GM13977 (cell line): Measurements from ENCODE around the gene MTARC2.

ENCODE experiments used
- DNase-seq: peaks from one replicate; pipeline ENCODE4 v3.0.0; 2012; ENCODE audit warnings: low spot score
- in situ Hi-C: fragments of 300-500 bp; cut with MboI; formaldehyde crosslinking; loops from one replicate; pipeline ENCODE4 v1.12.0; 2022; ENCODE audit warnings: low sequenced_read_pairs, low pct_unique_long_range_greater_than_20kb, mixed read lengths, inconsistent platforms; ENCODE audit not compliant: unreplicated experiment
- TF ChIP-seq, protein P1 (sequence below): IDR thresholded peaks from 2 replicates; pipeline ENCODE4 v1.5.1; 2012; ENCODE audit warnings: mild to moderate bottlenecking, control low read depth; ENCODE audit not compliant: insufficient read depth; ENCODE audit errors: extremely low read depth, missing control alignments

MTARC2 gene

DNA sequence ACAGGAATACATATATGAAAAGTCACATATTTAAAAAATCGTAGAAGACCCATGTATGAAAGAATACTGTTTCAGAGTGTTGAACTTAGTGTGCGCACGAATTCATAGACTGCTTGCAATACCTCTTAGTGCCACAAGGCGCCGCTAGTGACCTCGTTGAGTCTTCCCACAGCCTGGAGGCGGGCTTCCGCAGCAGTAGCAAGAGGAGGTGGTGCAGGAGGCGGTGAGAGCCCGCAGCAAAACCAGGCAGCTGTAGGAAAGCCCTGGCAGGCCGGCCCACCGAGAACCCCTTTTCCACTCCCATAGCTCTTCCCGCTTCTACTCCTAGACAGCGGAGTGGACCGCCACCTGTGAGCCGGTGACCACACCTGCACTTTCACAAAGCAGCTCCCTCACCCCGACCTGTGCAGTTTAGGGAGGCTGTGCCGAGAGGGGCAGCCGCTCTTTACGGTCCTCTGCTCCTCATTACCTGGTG is 62.1 kb downstream of the MTARC2 start:
- in situ Hi-C loops: no loop called here
- peak; percentile 77 for DNase-seq
- TF ChIP-seq, protein P1, sequence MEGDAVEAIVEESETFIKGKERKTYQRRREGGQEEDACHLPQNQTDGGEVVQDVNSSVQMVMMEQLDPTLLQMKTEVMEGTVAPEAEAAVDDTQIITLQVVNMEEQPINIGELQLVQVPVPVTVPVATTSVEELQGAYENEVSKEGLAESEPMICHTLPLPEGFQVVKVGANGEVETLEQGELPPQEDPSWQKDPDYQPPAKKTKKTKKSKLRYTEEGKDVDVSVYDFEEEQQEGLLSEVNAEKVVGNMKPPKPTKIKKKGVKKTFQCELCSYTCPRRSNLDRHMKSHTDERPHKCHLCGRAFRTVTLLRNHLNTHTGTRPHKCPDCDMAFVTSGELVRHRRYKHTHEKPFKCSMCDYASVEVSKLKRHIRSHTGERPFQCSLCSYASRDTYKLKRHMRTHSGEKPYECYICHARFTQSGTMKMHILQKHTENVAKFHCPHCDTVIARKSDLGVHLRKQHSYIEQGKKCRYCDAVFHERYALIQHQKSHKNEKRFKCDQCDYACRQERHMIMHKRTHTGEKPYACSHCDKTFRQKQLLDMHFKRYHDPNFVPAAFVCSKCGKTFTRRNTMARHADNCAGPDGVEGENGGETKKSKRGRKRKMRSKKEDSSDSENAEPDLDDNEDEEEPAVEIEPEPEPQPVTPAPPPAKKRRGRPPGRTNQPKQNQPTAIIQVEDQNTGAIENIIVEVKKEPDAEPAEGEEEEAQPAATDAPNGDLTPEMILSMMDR: peak; percentile 95

DNA sequence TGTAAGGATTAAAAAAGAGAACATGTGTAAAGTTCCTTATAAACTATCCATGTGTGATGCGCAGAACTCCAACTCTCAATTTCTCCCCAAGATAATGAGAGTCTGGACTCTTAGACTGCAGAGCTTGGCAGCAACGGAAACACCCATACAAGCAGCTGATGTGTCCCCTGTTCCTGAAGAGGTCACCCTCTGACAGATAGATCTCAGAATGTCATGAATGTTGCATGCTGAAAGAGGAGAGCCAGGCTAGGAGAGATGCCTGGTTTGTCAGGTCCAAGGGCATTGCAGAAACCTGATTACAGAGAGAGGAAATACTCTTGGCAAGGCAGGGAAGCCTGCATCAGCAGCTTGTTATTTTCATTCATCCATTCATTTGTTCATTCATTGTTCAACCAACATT is 62.8 kb downstream of the MTARC2 start:
- in situ Hi-C loops: no loop called here
- TF ChIP-seq, protein P1: no peak

DNA sequence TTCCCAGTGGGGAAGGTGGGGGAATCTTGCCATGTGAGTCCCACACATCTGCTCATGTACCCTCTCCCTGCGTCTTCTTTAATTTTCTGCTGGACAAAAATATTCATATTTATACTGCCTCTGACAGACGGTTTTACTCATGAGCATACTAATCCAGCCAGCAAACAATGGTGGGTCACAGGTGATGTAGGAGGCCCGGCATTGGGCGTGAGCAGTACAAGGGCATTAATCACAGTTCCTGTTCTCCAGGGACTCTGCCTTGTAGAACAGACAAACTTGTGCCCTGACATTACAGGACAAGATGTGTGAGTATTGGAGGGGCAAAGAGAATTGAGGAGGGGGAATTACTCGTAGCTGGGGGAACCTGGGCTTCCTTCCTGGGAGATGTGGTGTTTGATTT is 63.6 kb downstream of the MTARC2 start:
- TF ChIP-seq, protein P1: no peak
- no peak for DNase-seq
- in situ Hi-C loops: no loop called here

More for the DNA sequence above, 62.8 kb downstream of the MTARC2 start:
- DNase-seq: no peak

DNA sequence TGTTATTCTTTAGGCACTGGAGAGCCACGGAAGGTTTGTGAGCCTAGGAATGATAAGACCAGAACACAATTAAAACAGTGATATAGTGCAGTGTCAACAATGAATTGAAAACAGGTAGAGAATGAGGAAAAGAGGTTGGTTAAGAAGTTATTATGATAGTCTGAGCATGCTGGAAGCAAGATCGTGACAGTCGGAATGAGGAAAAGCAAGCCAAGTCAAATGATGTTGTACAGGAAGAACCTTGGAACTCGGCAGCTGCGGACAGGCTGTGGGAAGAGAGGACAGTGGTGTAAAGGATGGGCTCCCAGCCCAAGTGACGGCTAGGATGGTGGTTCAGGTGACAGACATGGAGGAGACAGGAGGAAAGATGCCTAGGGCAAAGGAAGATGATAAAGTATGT is 64.2 kb downstream of the MTARC2 start:
- in situ Hi-C loops: no loop called here
- no peak for DNase-seq
- TF ChIP-seq, protein P1: no peak

DNA sequence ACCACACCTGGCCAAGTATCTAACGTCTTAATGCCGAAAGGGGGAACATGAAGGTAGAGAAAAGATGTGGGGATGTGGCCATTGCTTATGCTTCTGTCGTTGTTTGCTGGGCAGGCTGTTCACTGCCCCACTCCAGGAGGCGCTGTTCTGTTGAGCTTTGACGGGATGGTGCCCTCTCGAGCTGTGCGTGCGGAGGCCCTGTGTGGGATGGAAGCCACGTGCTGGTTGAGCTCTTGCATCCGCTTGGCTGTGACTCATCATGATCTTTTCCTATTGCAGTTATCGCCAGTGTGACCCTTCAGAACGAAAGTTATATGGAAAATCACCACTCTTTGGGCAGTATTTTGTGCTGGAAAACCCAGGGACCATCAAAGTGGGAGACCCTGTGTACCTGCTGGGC is 64.9 kb downstream of the MTARC2 start:
- no peak for DNase-seq
- in situ Hi-C loops: no loop called here
- TF ChIP-seq, protein P1: peak; percentile 9

DNA sequence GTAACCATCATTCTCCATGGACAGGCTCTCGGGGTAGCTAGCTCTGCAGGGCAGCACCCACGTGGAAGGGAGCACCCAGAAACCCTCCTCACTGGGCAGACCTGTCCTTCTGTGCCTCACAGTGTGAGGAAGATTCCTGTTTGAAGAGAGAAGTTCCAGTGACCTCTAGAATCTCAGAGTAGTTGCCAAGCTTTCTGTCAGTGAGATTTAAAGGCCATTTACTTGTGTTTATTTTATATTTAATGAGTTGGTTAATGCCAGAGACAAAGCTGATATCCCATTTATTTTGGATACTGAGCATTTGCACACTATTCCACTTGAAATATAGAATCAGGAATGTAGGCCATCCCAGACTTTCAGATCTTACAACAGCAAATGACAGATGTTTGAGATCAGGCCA is 67.3 kb downstream of the MTARC2 start:
- DNase-seq: no peak
- in situ Hi-C loops: no loop called here
- TF ChIP-seq, protein P1: no peak

DNA sequence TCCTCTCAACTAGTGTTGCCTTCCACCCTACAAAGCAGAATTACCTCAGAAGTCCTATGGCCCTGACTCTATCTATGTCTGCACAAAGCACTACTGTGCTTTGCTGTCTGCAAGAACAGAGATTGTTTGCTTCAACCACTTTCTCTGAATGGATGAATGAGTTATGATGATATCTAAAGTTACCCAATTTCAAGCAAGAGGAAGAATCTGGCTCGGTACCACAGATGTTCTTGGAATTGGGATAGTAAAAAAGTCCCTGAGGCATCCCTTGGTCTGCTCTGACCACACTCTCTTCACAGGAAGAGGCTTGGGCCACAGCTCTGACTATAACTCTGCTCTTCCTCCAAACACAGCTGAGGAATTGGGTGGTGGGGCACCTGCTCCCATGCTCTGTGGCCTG is 69.8 kb downstream of the MTARC2 start:
- in situ Hi-C loops: no loop called here
- TF ChIP-seq, protein P1: no peak
- no peak for DNase-seq
